Panc1 (cell line): ENCODE measurements around the gene MLN. TPM values are rescaled to one million over a fixed set of nuclear protein-coding genes. Genes with fewer than 3 reads are reported as not detected.

Experiments used
- ATAC-seq: fragments of 200-7000 bp; cut with Tn5 transposase; 2 replicates; pipeline ENCODE4 v1.9.1; 2020; ENCODE audit warnings: mild to moderate bottlenecking, moderate library complexity
- BruUV-seq: library from RNA; stranded (reverse); fragments of 400-500 nt; replicated peaks from 2 replicates; lab custom pipeline; 2021; lab: Mats Ljungman, UMichigan
- CTCF ChIA-PET: fragments of 300-600 bp; sonication (Branson Sonifier 250); formaldehyde crosslinking; loops from one replicate; lab custom pipeline; 2022; ENCODE audit warnings: antibody characterized with exemption; lab: Charles Lee
- POLR2A ChIA-PET: fragments of 300-600 bp; sonication (Branson Sonifier 250); formaldehyde crosslinking; loops from one replicate; lab custom pipeline; 2022; ENCODE audit warnings: antibody characterized with exemption; lab: Charles Lee
- DNase-seq: peaks from one replicate; pipeline ENCODE4 v3.0.0-alpha.2; 2010; ENCODE audit warnings: low read depth, low spot score
- H3K27ac ChIP-seq: 2 replicates; pipeline ENCODE4 v1.5.1; 2011; ENCODE audit warnings: mild to moderate bottlenecking, low read length, inconsistent platforms
- H3K27me3 ChIP-seq: fragments of 200-500 bp; sonication (Bioruptor generic); 2 replicates; pipeline ENCODE4 v1.6.0; 2014; ENCODE audit warnings: low read length, inconsistent platforms; ENCODE audit not compliant: control insufficient read depth, insufficient read depth
- H3K36me3 ChIP-seq: fragments of 200-500 bp; sonication (Bioruptor generic); 2 replicates; pipeline ENCODE4 v1.5.1; 2014; ENCODE audit warnings: inconsistent platforms, mild to moderate bottlenecking, low read length, moderate library complexity; ENCODE audit not compliant: control insufficient read depth, insufficient read depth
- H3K4me1 ChIP-seq: 2 replicates; pipeline ENCODE4 v1.5.1; 2011; ENCODE audit warnings: inconsistent platforms, mild to moderate bottlenecking, low read length, moderate library complexity; ENCODE audit not compliant: control insufficient read depth, insufficient read depth
- H3K4me3 ChIP-seq, 2 experiments: 2 replicates each; pipeline ENCODE4 v1.5.1; 2011 to 2012; ENCODE audit warnings: low read depth in 2 of 2, low read length in 2 of 2, mild to moderate bottlenecking in 2 of 2, inconsistent platforms in 1 of 2, moderate library complexity in 1 of 2
- H3K9me3 ChIP-seq: fragments of 200-500 bp; sonication (Bioruptor generic); 2 replicates; pipeline ENCODE4 v1.5.1; 2014; ENCODE audit warnings: low read depth, mild to moderate bottlenecking, inconsistent platforms, low read length, moderate library complexity; ENCODE audit not compliant: control insufficient read depth, insufficient read depth
- POLR2AphosphoS5 ChIP-seq: IDR thresholded peaks from 2 replicates; pipeline ENCODE4 v1.6.1; 2012; ENCODE audit warnings: mild to moderate bottlenecking, low read depth, low read length, moderate library complexity
- REST ChIP-seq, 2 experiments: IDR thresholded peaks; 2 replicates each; pipeline ENCODE4 v1.6.1; 2011 to 2012; ENCODE audit warnings: low read depth in 2 of 2, control low read depth in 1 of 2, low read length in 1 of 2, mild to moderate bottlenecking in 1 of 2, moderate library complexity in 1 of 2; ENCODE audit not compliant: insufficient read depth in 1 of 2
- SIN3A ChIP-seq: IDR thresholded peaks from 2 replicates; pipeline ENCODE4 v1.6.1; 2012; ENCODE audit warnings: low read depth, mild to moderate bottlenecking, low read length, moderate library complexity, borderline replicate concordance; ENCODE audit not compliant: insufficient read depth
- TCF7L2 ChIP-seq: IDR thresholded peaks from 2 replicates; pipeline ENCODE4 v1.6.1; 2011; ENCODE audit warnings: mild to moderate bottlenecking, low read depth, low read length, inconsistent platforms
- in situ Hi-C: cut with HindIII; loops from 2 replicates; pipeline ENCODE4 v1.10.0; 2016; ENCODE audit warnings: low sequenced_read_pairs, low pct_unique_long_range_greater_than_20kb
- intact Hi-C: fragments of 100-400 bp; cut with micrococcal nuclease; formaldehyde crosslinking; loops from one replicate; pipeline ENCODE4 v1.10.0; 2022; ENCODE audit not compliant: unreplicated experiment
- total RNA-seq: library from RNA; stranded (reverse); gene quantifications from one replicate; pipeline ENCODE4 v1.2.1, GENCODE V29; 2021; ENCODE audit not compliant: unreplicated experiment
- TF ChIP-seq, protein P1 (sequence below): fragments of 450-650 bp; IDR thresholded peaks from 2 replicates; pipeline ENCODE4 v1.5.1; 2017; ENCODE audit warnings: mild to moderate bottlenecking

The MLN gene
- total RNA-seq, 1 experiment from 2014 or later: not detected

DNA sequence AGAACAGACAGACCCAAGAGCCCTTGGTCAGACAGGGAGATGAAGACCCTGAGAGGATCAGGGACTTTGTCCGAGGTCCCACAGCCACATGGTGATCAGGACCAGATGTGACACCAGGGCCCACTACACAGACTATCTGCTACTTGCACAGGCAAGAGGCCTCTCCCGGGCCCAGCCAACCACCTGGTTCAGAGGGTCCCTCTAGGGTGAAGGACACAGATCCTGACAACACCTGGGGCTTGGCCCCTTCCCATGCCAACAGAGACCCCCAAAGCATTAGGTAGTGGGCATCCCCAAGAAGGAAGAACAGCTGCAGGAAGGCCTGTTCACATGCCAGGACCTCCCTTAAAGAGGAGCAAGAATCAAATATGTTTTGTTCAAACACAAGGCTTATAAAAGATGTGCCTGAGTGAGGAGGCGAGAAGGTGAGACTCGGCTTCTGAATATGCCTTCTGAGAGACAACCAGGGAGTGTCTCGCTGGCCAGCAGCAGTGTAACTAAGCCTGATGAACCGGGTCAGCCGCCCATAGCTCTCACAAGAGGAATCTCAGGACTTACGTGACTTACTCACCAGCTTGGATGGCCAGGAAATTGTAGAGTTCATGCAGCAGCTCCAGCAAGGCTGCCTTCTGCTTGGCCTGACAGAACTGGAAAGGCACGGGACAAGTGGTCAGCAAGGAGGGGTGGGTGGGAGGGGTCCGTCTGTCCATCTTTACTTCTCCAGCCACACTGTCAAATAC is 19.9 kb downstream of the MLN start:
- POLR2A ChIA-PET: no interaction called here
- TF ChIP-seq TCF7L2: no peak
- TF ChIP-seq SIN3A: no peak
- no peak for TF ChIP-seq REST (IDR thresholded peaks at IDR 0.05; ENCODE audit: insufficient read depth in 1 of 2, low read depth in 2 of 2, low read length in 1 of 2)
- no peak for TF ChIP-seq POLR2AphosphoS5
- TF ChIP-seq, protein P1, sequence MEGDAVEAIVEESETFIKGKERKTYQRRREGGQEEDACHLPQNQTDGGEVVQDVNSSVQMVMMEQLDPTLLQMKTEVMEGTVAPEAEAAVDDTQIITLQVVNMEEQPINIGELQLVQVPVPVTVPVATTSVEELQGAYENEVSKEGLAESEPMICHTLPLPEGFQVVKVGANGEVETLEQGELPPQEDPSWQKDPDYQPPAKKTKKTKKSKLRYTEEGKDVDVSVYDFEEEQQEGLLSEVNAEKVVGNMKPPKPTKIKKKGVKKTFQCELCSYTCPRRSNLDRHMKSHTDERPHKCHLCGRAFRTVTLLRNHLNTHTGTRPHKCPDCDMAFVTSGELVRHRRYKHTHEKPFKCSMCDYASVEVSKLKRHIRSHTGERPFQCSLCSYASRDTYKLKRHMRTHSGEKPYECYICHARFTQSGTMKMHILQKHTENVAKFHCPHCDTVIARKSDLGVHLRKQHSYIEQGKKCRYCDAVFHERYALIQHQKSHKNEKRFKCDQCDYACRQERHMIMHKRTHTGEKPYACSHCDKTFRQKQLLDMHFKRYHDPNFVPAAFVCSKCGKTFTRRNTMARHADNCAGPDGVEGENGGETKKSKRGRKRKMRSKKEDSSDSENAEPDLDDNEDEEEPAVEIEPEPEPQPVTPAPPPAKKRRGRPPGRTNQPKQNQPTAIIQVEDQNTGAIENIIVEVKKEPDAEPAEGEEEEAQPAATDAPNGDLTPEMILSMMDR: no peak
- peak overlapping the region; percentile 39; the same call in 1 of the 2 replicates for H3K27ac ChIP-seq
- no TSS peak for BruUV-seq
- in situ Hi-C loops: no loop called here
- CTCF ChIA-PET: no interaction called here
- ATAC-seq (no peak), DNase-seq (no peak)
- peaks cover 31% of the 10 kb centered on the region for H3K36me3 ChIP-seq
- intact Hi-C loops: no loop called here
- H3K9me3 ChIP-seq: no peaks in the 10 kb centered on the region
- H3K4me3 ChIP-seq: no peak overlapping the region
- no peaks in the 10 kb centered on the region for H3K27me3 ChIP-seq
- H3K4me1 ChIP-seq: peaks cover 74% of the 10 kb centered on the region

- H3K27ac ChIP-seq: peak overlapping the region; percentile 77
- CTCF ChIA-PET: no interaction called here
- POLR2A ChIA-PET: no interaction called here
Observed at GRCh38 chr6:33782561-33782960, 21.2 kb downstream of the MLN start.

More at GRCh38 chr6:33782561-33782960, 21.2 kb downstream of the MLN start:
- Histone ChIP-seq H3K9me3 (no peaks in the 10 kb centered on the region), H3K4me1 (peaks cover 72% of the 10 kb centered on the region), H3K36me3 (peaks cover 38% of the 10 kb centered on the region), H3K4me3 (no peak overlapping the region), H3K27me3 (no peaks in the 10 kb centered on the region)
- TF ChIP-seq, protein P1: no peak
- TF ChIP-seq TCF7L2: no peak
- no peak for TF ChIP-seq SIN3A
- TF ChIP-seq POLR2AphosphoS5: no peak
- TF ChIP-seq REST (IDR thresholded peaks at IDR 0.05; ENCODE audit: insufficient read depth in 1 of 2, low read depth in 2 of 2, low read length in 1 of 2): no peak
- BruUV-seq: no TSS peak
- intact Hi-C loops: no loop called here
- ATAC-seq (no peak), DNase-seq (no peak)
- in situ Hi-C loops: no loop called here
